Muscle layer of duodenum (tissue), 2 donors: Measurements from ENCODE around the gene IL34.
"Not testable (repeated sequence)": the region's sequence is repeated elsewhere in the genome, so short reads cannot be mapped to it uniquely, and the experiment has no call there.

ENCODE experiments used
- H3K27ac ChIP-seq: one replicate; pipeline ENCODE4 v1.7.0; 2013; ENCODE audit warnings: mild to moderate bottlenecking, low read length
- H3K27me3 ChIP-seq: one replicate; pipeline ENCODE4 v1.7.0; 2013; ENCODE audit warnings: low read depth, mild to moderate bottlenecking, control low read depth, low read length
- H3K36me3 ChIP-seq, 2 donors: one replicate each; pipeline ENCODE4 v1.7.0; 2013; ENCODE audit warnings: low read length in 2 of 2, control low read depth in 1 of 2, mild to moderate bottlenecking in 1 of 2; ENCODE audit not compliant: insufficient read depth in 2 of 2, control insufficient read depth in 1 of 2
- H3K4me1 ChIP-seq, 2 donors: one replicate each; pipeline ENCODE4 v1.7.0; 2013; ENCODE audit warnings: low read length in 2 of 2, mild to moderate bottlenecking in 2 of 2, control low read depth in 1 of 2, moderate library complexity in 1 of 2; ENCODE audit not compliant: insufficient read depth in 2 of 2, control insufficient read depth in 1 of 2
- H3K4me3 ChIP-seq, 2 donors: one replicate each; pipeline ENCODE4 v1.7.0; 2013; ENCODE audit warnings: low read length in 2 of 2, low read depth in 1 of 2, mild to moderate bottlenecking in 1 of 2
- H3K9me3 ChIP-seq, 2 donors: one replicate each; pipeline ENCODE4 v1.7.0; 2013; ENCODE audit warnings: low read length in 2 of 2, control low read depth in 1 of 2, mild to moderate bottlenecking in 1 of 2; ENCODE audit not compliant: control insufficient read depth in 1 of 2
- donor health status: healthy.

IL34 gene

GRCh38 chr16:70610273-70611223 is 35.8 kb upstream of the IL34 start:
- Histone ChIP-seq H3K27ac (no peak overlapping the region), H3K36me3 (no peaks in the 10 kb centered on the region), H3K27me3 (no peaks in the 10 kb centered on the region), H3K4me3 (no peak overlapping the region), H3K4me1 (peaks cover 0 to 3% of the 10 kb centered on the region in 2 donors), H3K9me3 (no peaks in the 10 kb centered on the region)

DNA sequence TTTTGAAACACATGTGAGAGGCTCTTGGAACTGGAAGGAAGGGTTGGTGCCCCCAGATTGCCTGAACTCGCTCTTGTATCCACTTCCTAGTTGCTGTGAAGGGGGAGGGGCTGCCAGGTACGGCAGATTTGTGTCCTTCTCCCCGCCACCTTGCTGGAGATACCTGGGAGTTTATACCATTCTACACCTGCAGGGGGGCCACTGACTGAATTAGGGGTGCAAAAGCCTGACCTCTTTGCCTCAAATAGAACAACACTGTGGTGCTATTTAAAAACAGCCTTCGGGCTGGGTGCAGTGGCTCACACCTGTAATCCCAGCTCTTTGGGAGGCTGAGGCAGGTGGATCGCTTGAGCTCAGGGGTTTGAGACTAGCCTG is 35.1 kb upstream of the IL34 start:
- H3K27ac ChIP-seq = no peak overlapping the region
- no peaks in the 10 kb centered on the region for H3K9me3 ChIP-seq
- H3K4me3 ChIP-seq = no peak overlapping the region
- peaks cover 0 to 3% of the 10 kb centered on the region in 2 donors for H3K4me1 ChIP-seq
- no peaks in the 10 kb centered on the region for H3K27me3 ChIP-seq
- H3K36me3 ChIP-seq = no peaks in the 10 kb centered on the region

DNA sequence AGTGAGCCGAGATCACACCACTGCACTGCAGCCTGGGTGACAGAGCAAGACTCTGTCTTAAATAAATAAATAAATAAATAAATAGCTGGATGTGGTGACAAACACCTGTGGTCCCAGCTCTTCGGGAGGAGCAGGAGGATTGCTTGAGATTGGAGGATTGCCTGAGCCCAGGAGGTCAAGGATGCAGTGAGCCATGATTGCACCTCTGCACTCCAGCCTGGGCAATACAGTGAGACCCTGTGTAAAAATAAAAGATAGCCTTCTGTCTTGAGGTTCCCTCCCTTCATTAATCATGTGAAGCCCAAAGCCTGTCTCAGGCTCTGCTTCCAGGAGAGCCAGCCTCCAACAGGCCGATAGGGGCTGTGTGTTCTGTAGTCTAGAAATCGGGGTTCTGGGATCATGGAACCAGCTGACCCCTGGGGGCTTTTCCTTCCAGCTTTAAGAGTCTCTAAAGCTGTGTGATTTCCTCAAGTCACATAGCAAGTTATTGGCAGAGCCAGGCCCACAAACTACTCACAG is 34.5 kb upstream of the IL34 start:
- H3K4me1 ChIP-seq = peaks cover 0 to 3% of the 10 kb centered on the region in 2 donors
- no peak overlapping the region for H3K27ac ChIP-seq
- no peaks in the 10 kb centered on the region for H3K36me3 ChIP-seq
- no peaks in the 10 kb centered on the region for H3K9me3 ChIP-seq
- H3K27me3 ChIP-seq = no peaks in the 10 kb centered on the region
- H3K4me3 ChIP-seq = no peak overlapping the region

GRCh38 chr16:70612931-70613330 is 33.4 kb upstream of the IL34 start:
- H3K36me3 ChIP-seq = no peaks in the 10 kb centered on the region
- no peaks in the 10 kb centered on the region for H3K27me3 ChIP-seq
- H3K27ac ChIP-seq = no peak overlapping the region
- H3K4me3 ChIP-seq = no peak overlapping the region
- H3K9me3 ChIP-seq = no peaks in the 10 kb centered on the region
- peaks cover 0 to 3% of the 10 kb centered on the region in 2 donors for H3K4me1 ChIP-seq

DNA sequence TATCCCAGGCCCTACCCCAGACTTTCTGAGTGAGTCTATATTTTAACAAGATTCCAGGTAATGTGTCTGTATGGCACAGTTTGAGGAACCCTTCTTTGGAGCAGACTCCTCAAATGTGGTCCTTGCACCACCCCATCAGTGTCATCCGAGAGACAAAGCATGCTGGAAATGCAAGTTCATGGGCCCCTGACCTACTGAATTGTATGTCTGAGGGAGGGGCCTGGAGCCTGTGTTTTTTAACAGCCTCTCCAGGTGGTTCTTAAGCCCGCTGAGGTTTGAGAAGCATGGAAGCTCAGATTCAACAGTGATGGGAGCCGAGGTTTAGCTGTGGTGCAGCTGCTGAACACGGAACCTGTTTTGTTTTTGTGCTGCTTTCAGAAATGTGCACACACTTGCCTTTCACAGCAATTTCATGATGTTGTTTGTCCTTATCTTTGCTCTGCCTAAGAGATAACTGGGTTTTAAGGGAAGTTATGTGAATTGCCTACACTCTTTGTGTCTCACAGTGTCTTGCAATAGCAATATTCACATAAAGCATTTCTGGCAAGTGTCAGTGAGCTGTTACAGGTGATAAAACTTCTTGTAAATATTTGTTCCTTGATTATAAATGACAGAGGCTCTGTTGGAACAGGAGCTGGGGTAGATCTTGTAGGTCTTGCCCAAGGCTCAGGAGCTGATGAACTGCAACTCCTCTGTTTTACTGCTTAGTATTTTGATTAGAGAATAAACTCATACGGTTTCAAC is 32.0 kb upstream of the IL34 start:
- no peaks in the 10 kb centered on the region for H3K36me3 ChIP-seq
- no peaks in the 10 kb centered on the region for H3K27me3 ChIP-seq
- H3K27ac ChIP-seq = no peak overlapping the region
- H3K4me3 ChIP-seq = no peak overlapping the region
- H3K4me1 ChIP-seq = peaks cover 0 to 3% of the 10 kb centered on the region in 2 donors
- no peaks in the 10 kb centered on the region for H3K9me3 ChIP-seq

GRCh38 chr16:70615945-70616344 is 30.4 kb upstream of the IL34 start:
- no peak overlapping the region for H3K4me3 ChIP-seq
- H3K4me1 ChIP-seq = peaks cover 0 to 3% of the 10 kb centered on the region in 2 donors
- H3K27me3 ChIP-seq = no peaks in the 10 kb centered on the region
- H3K9me3 ChIP-seq = no peaks in the 10 kb centered on the region
- no peaks in the 10 kb centered on the region for H3K36me3 ChIP-seq
- H3K27ac ChIP-seq = no peak overlapping the region

DNA sequence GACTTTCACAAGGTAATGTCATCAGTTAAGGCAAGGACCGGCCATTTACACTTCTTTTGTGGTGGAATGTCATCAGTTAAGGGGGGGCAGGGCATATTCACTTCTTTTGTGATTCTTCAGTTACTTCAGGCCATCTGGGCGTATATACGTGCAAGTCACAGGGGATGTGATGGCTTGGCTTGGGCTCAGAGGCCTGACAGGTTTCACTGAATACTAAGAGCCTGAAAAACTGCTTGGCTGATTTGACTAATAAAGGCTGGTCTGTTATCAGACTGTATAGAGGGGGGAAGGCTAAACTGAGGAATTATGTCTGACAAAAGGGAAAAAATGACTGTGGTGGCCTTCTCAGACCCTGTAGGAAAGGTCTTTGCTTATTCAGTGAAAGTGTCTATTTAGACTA is 24.5 kb upstream of the IL34 start:
- not testable (repeated sequence) for H3K27me3 ChIP-seq, H3K4me3 ChIP-seq, H3K27ac ChIP-seq, H3K36me3 ChIP-seq, H3K4me1 ChIP-seq, H3K9me3 ChIP-seq

GRCh38 chr16:70627696-70628095 is 18.7 kb upstream of the IL34 start:
- Histone ChIP-seq H3K36me3 (no peaks in the 10 kb centered on the region), H3K27ac (no peak overlapping the region), H3K27me3 (no peaks in the 10 kb centered on the region), H3K4me1 (no peaks in the 10 kb centered on the region), H3K9me3 (peaks cover 0 to 6% of the 10 kb centered on the region in 2 donors), H3K4me3 (no peak overlapping the region)

DNA sequence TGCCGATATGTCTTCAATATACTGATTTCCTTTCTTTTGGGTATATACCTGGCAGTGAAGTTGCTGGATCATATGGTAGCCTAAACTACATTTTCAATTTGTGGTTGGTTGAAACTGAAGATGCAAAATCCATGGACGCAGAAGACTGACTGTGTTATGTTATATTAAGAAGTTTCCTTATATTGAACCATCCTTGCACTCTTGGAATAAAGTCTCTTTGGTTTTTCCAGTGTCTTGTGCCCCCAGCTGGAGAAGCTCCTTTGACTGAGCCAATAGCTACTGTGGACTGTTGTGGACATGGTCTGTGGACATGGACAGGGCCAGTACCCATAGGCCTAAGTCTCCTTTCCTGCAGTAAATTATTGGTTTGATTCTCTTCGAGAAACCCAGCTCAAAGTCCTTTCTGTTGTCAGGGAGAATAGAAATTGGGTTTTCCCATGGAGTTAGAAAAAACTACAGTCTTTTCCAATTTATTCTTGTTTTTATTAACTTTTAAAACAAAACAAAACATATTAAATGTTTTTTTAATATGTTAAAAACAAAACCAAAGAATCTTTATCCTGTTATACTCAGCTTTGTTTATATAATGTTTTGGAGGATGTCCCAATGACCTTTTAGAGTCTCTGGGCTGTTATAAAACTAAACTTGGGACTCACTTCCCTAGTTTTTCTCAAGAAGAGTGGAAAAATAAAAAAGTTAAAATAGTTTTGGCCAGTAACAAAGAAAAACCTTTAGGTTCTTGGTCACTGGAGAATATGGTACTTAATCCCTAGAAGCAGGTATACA is 15.2 kb upstream of the IL34 start:
- Histone ChIP-seq H3K27me3 (no peaks in the 10 kb centered on the region), H3K9me3 (peaks cover 0 to 6% of the 10 kb centered on the region in 2 donors), H3K4me3 (no peak overlapping the region), H3K4me1 (no peaks in the 10 kb centered on the region), H3K36me3 (no peaks in the 10 kb centered on the region), H3K27ac (no peak overlapping the region)

DNA sequence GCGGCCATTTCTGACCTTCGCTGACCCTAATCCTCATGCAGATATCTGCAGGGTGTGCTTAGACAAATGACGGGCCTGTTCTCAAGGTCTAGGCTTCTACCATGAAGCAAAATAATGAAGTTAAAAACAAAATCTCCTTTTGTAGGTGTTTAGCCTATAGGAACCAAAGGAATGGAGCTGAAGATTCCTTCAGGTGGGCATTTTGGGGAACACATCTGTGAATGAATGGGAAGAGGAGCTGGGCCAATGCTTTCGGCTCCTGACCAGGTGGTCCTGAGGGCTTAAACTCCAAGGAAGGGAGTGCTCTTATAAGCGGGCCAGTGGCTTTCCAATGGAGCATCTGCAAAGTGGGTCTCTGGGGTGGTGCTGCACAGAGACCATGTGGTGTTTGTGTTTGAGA is 14.1 kb upstream of the IL34 start:
- no peaks in the 10 kb centered on the region for H3K36me3 ChIP-seq
- no peak overlapping the region for H3K4me3 ChIP-seq
- H3K27ac ChIP-seq = no peak overlapping the region
- no peaks in the 10 kb centered on the region for H3K4me1 ChIP-seq
- peaks cover 0 to 6% of the 10 kb centered on the region in 2 donors for H3K9me3 ChIP-seq
- H3K27me3 ChIP-seq = no peaks in the 10 kb centered on the region

- not testable (repeated sequence) for H3K4me1 ChIP-seq, H3K9me3 ChIP-seq, H3K27me3 ChIP-seq, H3K4me3 ChIP-seq, H3K27ac ChIP-seq, H3K36me3 ChIP-seq
Observed at GRCh38 chr16:70633617-70634016, 12.7 kb upstream of the IL34 start.
